Measurements from ENCODE around the gene CDH13. TPM values are rescaled to one million over a fixed set of nuclear protein-coding genes. Genes with fewer than 3 reads are reported as not detected.

Gene CDH13
- total and polyA plus RNA-seq, 2 donors (not counting 3 experiments of a cell fraction or from before 2014, with no cell fraction given), result 96.6 to 124 TPM

DNA sequence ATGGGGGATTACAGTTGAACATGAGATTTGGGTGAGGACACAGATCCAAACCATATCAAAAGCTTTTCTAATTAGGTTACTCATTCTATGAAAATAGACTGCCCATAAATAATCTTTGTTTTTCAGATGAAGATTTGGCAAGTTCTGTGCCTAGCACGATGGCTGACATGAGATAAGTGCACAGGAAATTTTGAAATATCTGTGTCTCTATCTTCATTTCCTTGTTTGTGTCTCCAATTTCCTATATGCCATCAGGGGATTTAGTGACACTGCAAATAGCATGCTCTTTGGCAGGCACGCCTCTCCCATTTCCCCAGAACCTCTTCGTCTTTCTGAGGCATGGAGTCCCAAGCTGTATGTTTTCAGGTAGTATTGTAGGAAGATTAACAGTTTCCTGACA, 544.6 kb downstream of the CDH13 start:
- no peak for DNase-seq (ENCODE audit: low read depth, low spot score)
- no peak for TF ChIP-seq POLR2A (IDR thresholded peaks at IDR 0.05; ENCODE audit: low read depth, low read length)
- TF ChIP-seq, protein P1, sequence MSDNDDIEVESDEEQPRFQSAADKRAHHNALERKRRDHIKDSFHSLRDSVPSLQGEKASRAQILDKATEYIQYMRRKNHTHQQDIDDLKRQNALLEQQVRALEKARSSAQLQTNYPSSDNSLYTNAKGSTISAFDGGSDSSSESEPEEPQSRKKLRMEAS (IDR thresholded peaks at IDR 0.05; ENCODE audit: insufficient read depth, insufficient read length), result no peak
- TF ChIP-seq MYC (IDR thresholded peaks at IDR 0.05; ENCODE audit: low read depth, low read length), result no peak
- no peak for TF ChIP-seq POLR2AphosphoS5 (IDR thresholded peaks at IDR 0.05; ENCODE audit: insufficient read depth, low read depth, low read length)
- no peak for TF ChIP-seq EZH2 (IDR thresholded peaks at IDR 0.05; ENCODE audit: borderline replicate concordance, low read depth, low read length, severe bottlenecking)
- TF ChIP-seq, protein P2, sequence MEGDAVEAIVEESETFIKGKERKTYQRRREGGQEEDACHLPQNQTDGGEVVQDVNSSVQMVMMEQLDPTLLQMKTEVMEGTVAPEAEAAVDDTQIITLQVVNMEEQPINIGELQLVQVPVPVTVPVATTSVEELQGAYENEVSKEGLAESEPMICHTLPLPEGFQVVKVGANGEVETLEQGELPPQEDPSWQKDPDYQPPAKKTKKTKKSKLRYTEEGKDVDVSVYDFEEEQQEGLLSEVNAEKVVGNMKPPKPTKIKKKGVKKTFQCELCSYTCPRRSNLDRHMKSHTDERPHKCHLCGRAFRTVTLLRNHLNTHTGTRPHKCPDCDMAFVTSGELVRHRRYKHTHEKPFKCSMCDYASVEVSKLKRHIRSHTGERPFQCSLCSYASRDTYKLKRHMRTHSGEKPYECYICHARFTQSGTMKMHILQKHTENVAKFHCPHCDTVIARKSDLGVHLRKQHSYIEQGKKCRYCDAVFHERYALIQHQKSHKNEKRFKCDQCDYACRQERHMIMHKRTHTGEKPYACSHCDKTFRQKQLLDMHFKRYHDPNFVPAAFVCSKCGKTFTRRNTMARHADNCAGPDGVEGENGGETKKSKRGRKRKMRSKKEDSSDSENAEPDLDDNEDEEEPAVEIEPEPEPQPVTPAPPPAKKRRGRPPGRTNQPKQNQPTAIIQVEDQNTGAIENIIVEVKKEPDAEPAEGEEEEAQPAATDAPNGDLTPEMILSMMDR (IDR thresholded peaks at IDR 0.05; ENCODE audit: extremely low read depth in 1 of 2, insufficient read depth in 1 of 2, low read depth in 1 of 2, low read length in 2 of 2), result no peak
- no peak for TF ChIP-seq FOS (IDR thresholded peaks at IDR 0.05; ENCODE audit: borderline replicate concordance, insufficient read depth, low read length)
- TF ChIP-seq GATA2 (IDR thresholded peaks at IDR 0.05; ENCODE audit: insufficient read depth, insufficient read length, low read depth, low read length), result no peak
- no peak for TF ChIP-seq JUN (IDR thresholded peaks at IDR 0.05; ENCODE audit: borderline replicate concordance, insufficient read depth, insufficient read length, low read depth)
- Histone ChIP-seq H3K4me1 (ENCODE audit: control insufficient read depth, extremely low read depth, insufficient read depth, low read length) (peaks cover 10% of the 10 kb centered on the region), H3K27ac (ENCODE audit: insufficient read depth, low read depth, low read length) (no peak overlapping the region), H3K9me3 (replicated peaks; ENCODE audit: control insufficient read depth, insufficient read depth, low read length) (no peaks in the 10 kb centered on the region), H2AFZ (ENCODE audit: low read depth, low read length) (no peak overlapping the region), H3K79me2 (ENCODE audit: control insufficient read depth, insufficient read depth, low read length) (no peaks in the 10 kb centered on the region), H3K9ac (replicated peaks; ENCODE audit: extremely low read depth, insufficient read depth, low read length) (no peak overlapping the region), H4K20me1 (replicated peaks; ENCODE audit: control insufficient read depth, extremely low read depth, insufficient read depth, low read length) (no peaks in the 10 kb centered on the region), H3K4me3 (replicated peaks in 1 of 3; ENCODE audit: insufficient read depth in 1 of 3, low read depth in 1 of 3, low read length in 3 of 3) (no peak overlapping the region), H3K36me3 (ENCODE audit: control insufficient read depth in 2 of 2, extremely low read depth in 1 of 2, insufficient read depth in 2 of 2, low read length in 2 of 2) (no peaks in the 10 kb centered on the region), H3K9me1 (replicated peaks; ENCODE audit: control insufficient read depth, extremely low read depth, insufficient read depth, low read length) (no peaks in the 10 kb centered on the region), H3K27me3 (ENCODE audit: control insufficient read depth in 2 of 2, insufficient read depth in 2 of 2, low read length in 2 of 2) (no peaks in the 10 kb centered on the region), H3K4me2 (ENCODE audit: insufficient read depth, low read length) (no peak overlapping the region)
- intact Hi-C loops (cut with micrococcal nuclease), result no loop called here
- dilution Hi-C loops (cut with MboI; ENCODE audit: extremely low pct_ligation_motif_present, low sequenced_read_pairs), result no loop called here
- no peak for FAIRE-seq
- BruUV-seq (replicated peaks), result no TSS peak
- ChIA-PET POLR2A (no interaction called here), CTCF (no interaction called here)

Data from endothelial cell of umbilical vein (primary cell).